Hematopoietic multipotent progenitor cell treated with erythropoietin and hydrocortisone succinate and interleukin-3 and kit ligand, for 6 days (in vitro differentiated cells): ENCODE data around the gene MLST8.
A peak's percentile ranks its signal among the peaks of the same experiment; 100 is the strongest.

Source experiments
- DNase-seq: peaks from one replicate; pipeline ENCODE4 v3.0.0-alpha.2; 2015

The MLST8 gene

GRCh38 chr16:2210386-2211365, 5.4 kb downstream of the MLST8 start, which contains the start of gene BRICD5:
Gene BRICD5 (minus strand): TSS chr16:2210863. CDS start chr16:2210833, 30 bp downstream.
- DNase-seq: no peak

- DNase-seq: no peak
These were observed 6.7 kb downstream of the MLST8 start for GRCh38 chr16:2211923-2212347.

GRCh38 chr16:2212362-2213324, 7.4 kb downstream of the MLST8 start:
- peak; percentile 33 for DNase-seq

- no peak for DNase-seq
These were observed 8.8 kb downstream of the MLST8 start for GRCh38 chr16:2213817-2214718.

- DNase-seq: no peak
These were observed 9.4 kb downstream of the MLST8 start, which contains the start of gene PGP for GRCh38 chr16:2214719-2214968. Gene PGP (minus strand): TSS chr16:2214840. CDS start chr16:2214777, 63 bp downstream.

DNA sequence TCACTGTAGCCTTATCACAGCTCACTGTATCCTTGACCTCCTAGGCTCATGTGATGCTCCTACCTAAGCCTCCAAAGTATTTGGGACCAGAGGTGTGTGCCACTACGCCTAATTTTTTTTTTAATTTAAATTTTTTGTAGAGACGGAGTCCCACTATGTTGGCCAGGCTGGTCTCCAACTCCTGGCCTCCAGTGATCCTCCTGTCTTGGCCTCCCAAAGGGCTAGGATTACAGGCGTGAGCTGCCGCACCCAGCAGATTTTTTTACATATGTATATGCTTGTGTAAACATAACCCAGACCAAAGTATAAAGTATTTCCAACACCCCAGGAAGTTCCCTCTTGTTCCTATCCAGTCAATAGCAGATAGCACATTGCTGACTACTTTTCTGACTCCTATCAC, 11.1 kb downstream of the MLST8 start:
- no peak for DNase-seq

- peak; percentile 100 for DNase-seq
These were observed 18.1 kb downstream of the MLST8 start, which contains the start of gene E4F1 for GRCh38 chr16:2223221-2223941. Gene E4F1 (plus strand): TSS chr16:2223591. CDS start chr16:2223614, 23 bp downstream.

DNA sequence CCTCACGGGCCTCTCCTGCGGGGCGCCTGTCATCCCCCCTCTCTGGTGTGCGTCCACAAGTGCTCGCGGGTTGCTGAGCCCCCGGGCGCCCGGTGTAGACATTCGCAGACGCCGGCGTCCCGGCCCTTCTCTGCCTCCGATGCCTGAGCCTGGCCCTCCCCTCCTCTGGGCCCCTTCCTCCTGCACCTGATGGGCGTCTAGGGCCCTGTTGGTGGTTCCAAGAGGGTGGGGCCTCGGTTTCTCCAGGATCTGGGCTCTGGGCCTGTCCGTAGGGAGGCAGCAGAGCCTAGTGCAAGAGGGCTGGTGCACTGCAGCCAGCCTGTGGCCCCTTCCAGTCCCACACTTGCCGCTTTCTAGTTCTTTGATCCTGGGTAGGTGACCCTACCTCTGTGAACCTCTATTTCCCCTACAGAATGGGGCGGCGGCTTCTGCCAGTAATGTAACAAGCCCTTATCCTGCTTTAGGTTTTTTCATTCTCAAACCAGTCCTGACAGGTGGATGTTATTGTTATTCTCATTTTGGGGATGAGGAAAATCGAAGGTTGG, 18.8 kb downstream of the MLST8 start:
- DNase-seq: peak; percentile 75

GRCh38 chr16:2226245-2226793, 21.1 kb downstream of the MLST8 start:
- peak; percentile 51 for DNase-seq

DNA sequence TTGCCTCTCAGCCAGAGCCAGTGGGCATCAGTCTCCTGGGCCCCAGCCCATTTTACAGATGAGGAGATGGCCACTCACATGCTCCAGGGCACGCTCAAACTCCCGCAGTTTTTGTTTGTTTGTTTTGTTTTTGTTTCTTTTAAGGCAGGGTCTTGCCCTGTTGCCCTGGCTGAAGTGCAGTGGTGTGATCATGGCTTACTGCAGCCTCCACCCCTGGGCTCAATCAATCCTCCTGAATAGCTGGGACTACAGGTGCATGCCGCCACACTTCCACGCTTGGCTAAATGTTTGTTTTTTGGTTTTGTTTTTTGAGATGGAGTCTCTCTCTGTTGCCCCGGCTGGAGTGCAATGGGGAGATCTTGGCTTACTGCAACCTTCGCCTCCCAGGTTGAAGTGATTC, 21.7 kb downstream of the MLST8 start:
- DNase-seq: no peak

DNA sequence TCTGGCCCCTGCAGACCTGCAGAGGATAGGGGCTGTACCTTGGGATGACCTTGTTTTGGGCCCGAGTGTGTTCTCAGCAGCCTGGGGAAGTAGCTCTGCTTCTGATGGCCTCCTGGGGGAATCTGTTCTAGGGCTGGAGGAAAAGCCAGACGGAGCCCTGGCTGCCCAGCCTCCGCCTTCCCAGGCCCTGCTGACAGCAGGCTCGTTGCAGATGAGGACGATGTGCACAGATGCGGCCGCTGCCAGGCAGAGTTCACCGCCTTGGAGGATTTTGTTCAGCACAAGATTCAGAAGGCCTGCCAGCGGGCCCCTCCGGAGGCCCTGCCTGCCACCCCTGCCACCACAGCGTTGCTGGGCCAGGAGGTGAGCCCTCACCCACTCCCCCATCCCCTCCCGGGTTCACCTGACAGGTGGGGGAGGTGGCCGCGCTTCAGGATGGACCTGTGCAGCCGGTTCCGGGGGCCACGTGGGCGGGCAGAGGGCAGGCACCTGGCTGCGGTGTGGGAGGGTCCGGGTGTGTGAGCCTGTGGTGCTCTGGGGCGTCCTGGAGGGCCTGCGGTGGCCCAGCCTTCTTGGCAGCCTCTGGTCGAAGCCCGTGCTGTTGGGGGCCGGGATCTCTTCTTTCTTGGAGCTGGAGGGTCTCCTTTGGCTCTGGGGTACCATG, 23.0 kb downstream of the MLST8 start:
- no peak for DNase-seq

DNA sequence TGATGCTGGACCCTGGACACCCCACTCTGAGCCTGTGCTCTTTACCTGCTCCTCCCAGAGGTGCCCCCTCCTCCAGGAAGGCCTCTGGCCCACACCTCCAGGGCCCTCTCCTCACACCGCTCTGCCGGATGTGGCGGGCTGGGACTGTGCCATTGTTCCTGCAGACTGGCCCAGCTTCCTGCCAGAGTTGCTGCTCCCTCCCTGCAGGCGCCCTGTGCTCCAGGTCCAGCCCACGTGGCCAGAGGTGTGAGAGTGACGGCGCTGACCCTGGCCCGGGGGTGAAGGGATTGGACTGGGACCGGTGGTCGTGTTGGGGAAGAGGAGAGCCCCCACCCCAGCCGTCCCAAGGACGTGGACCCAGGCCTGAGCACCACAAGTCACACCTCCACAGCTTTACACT, 23.8 kb downstream of the MLST8 start:
- DNase-seq: no peak

DNA sequence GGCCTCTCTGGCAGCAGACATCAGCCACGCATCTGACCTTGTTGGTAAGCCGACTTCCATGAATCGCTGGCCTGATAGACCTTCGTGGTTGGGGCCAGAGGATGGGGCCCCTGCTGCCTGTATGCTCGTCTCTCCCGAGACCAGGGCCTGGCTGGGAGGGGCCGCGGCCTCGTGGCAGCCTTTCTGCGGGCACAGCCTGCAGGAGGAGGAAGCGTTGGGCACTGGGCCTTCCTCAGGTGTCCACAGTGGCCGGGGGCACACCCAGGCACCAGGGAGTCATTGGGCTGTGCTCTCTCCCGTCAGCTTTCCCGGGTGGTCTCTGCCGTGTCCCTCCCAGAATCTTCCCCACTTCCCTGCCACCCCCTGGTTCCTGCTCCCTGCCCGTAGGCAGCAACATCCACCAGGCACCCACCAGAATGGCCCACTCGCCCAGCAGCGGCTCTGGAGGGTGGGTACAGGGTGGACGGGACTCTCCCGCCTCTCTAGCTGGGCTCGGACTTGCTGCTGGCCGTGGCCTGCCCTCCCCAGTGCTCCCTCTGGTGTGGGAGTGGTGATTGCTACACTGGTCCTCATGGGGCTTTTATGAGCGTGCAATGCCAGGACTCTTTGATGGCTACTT, 24.5 kb downstream of the MLST8 start:
- no peak for DNase-seq

GRCh38 chr16:2230376-2230775, 25.1 kb downstream of the MLST8 start:
- no peak for DNase-seq

GRCh38 chr16:2231016-2231931, 26.0 kb downstream of the MLST8 start:
- no peak for DNase-seq

- DNase-seq: no peak
These were observed 27.1 kb downstream of the MLST8 start for GRCh38 chr16:2232094-2232990.

DNA sequence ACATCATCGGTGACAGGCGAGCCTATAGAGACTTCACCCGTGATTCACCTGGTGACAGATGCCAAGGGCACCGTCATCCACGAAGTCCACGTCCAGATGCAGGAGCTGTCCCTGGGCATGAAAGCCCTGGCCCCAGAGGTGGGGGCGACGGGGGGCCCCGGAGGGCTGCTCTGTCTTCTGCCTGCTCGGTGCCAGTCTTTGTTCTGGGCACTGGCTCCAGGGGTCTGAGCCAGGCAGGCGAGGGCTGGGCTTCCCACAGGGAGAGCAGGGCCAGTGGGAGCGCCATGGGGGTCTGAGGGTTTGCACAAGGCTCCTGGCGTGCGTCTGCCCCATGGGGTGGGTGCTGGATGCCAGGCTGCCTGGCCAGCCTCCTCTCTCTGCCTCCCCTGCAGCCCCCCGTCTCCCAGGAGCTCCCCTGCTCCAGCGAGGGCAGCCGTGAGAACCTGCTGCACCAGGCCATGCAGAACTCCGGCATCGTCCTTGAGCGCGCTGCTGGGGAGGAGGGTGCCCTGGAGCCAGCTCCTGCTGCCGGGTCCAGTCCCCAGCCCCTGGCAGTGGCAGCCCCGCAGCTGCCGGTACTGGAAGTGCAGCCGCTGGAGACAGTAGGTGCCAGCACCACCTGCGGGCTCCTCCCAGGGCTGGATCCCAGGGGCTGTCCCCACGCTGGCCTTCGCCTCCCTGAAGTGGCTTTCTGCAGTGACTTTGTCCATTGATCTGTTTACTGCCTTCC, 28.0 kb downstream of the MLST8 start:
- DNase-seq: no peak
